Measurements from ENCODE around the gene DEFB131B.
A peak's percentile ranks its signal among the peaks of the same experiment; 100 is the strongest.
"Not testable (repeated sequence)": the region's sequence is repeated elsewhere in the genome, so short reads cannot be mapped to it uniquely, and the experiment has no call there.

DEFB131B gene, protein sequence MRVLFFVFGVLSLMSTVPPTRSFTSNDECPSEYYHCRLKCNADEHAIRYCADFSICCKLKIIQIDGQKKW

DNA sequence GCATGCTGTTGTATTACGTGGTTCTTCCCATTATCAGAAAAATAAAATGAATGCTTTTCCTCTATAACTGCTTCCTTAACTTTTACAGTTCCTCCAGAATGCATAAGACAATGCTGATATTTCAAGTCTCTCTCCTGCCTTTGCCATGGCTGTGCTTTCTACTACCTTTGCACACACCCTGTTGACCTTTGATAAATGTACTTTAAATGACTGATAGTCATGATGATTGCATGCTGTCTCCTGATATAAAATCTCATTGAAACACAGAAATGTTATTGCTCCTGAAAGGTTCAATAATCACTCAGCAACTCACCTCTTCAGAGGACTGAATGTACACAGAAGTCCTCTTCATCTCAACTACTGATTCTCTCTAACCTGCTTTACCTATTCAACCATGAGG is at the start of gene DEFB131B:
Gene DEFB131B, plus strand, starts transcription at position 395 of the 400 bp plus-strand sequence. Its CDS starts 0 bp downstream, at position 395.
- not testable (repeated sequence) for DNase-seq (ENCODE audit: low spot score)

DNA sequence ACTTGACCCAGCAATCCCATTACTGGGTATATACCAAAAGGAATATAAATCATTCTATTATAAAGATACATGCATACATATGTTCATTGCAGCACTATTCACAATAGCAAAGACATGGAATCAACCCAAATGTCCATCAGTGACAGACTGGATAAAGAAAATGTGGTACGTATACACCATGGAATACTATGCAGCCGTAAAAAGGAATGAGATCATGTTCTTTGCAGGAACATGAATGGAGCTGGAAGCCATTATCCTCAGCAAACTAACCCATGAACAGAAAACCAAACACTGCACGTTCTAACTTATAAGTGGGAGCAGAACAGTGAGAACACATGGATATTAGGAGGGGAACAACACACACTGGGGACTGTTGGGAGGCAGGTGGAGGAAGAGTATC is 49.0 kb upstream of the DEFB131B start:
- not testable (repeated sequence) for DNase-seq (ENCODE audit: low spot score)

DNA sequence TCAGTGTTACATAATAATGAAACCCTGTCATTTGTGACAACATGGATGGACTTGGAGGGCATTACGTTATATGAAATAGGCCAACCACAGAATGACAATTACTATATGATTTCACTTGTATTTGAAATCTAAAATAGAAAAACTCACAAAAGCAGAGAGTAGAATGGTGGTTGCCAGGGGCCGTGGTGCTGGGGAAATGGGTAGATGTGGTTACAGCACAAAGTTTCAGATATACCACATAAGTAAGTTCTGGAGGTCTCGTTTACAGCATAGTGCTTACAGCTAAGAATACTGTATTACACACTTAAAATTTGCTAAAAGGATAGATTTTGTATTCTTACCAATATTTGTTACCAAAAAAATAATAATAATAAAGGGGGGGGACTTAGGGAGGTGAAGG is 48.6 kb upstream of the DEFB131B start:
- not testable (repeated sequence) for DNase-seq (ENCODE audit: low spot score)

GRCh38 chr11:71832811-71833210 is 45.4 kb upstream of the DEFB131B start, which contains the start of gene DEFB108B:
TSS of gene DEFB108B (plus strand) at chr11:71833200. CDS start at chr11:71833200, 0 bp downstream.
- not testable (repeated sequence) for DNase-seq (ENCODE audit: low spot score)

GRCh38 chr11:71842720-71843119 is 35.5 kb upstream of the DEFB131B start:
- not testable (repeated sequence) for DNase-seq (ENCODE audit: low spot score)

- not testable (repeated sequence) for DNase-seq (ENCODE audit: low spot score)
Observed at GRCh38 chr11:71843355-71843754, 34.9 kb upstream of the DEFB131B start.

DNA sequence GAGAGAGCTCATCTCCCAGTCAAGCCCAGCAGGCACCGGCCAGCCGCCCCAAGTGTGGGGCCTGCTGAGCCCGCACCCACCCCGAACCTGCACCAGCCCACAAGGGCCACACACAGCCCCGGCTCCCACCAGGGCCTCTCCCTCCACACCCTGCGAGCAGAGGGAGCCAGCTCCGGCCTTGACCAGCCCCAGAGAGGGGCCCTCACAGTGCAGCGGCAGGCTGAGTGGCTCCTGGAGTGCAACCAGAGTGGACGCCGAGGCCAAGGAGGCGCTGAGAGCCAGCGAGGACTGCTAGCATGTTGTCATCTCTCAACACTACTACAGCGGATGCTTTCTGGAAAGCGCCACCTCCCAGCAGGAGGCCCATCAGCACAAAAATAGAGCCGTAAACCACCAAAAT is 34.4 kb upstream of the DEFB131B start:
- no peak for DNase-seq (ENCODE audit: low spot score)

GRCh38 chr11:71853895-71854294 is 24.4 kb upstream of the DEFB131B start:
- DNase-seq (ENCODE audit: low spot score) = not testable (repeated sequence)

DNA sequence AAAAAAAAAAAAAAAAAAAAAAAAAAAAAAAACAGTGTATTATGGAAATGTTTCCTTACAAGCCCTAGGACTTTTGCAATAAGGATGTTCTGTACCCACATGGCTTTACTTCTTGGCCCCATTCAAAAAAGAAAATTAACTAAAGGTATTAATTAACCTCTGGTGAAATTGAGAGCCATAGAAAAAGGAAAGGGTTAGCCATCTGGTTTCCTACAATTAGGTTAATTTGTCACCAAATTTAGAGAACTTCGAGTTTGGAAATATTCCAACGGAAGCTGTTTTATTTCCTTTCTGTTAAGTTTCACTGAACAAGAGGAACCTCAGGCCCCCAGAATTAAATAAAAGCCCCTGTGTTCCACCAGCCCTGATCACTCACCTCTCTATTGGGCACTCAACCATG is 22.4 kb upstream of the DEFB131B start:
- peak; percentile 6 for DNase-seq (ENCODE audit: low spot score)

GRCh38 chr11:71860835-71861234 is 17.4 kb upstream of the DEFB131B start:
- DNase-seq (ENCODE audit: low spot score) = not testable (repeated sequence)

DNA sequence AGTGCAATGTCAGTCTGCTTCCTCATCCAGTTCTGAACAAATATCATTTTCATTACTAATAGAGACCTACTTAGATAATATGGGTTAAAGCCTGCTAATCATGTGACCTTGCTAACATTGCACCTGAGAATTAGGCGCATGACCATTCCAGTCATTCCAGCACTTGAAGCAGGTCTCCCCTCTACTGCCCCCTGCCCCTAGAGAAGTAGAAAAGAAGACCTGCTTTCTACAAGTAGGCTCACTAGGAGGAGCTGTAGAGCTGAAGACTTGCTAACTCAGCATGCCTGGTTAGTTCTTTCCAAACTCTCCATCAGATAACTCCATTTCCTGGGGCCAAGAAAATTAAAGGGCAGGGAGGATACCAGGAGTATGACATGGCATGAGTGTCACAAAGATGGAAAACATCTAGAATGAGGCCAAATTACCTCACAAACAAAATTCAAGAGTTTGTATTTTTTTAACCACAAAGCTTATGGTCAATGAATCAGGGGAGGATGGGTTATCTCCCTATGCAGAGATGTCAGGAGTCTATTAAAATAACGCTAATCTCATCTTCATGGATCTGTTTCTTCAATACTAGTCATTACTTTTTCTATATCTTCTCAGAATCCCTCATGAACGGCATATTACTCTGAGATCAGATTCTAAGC is 14.2 kb upstream of the DEFB131B start:
- DNase-seq (ENCODE audit: low spot score) = peak; percentile 69

- not testable (repeated sequence) for DNase-seq (ENCODE audit: low spot score)
Observed at GRCh38 chr11:71867209-71867608, 11.0 kb upstream of the DEFB131B start.

GRCh38 chr11:71869931-71870330 is 8.3 kb upstream of the DEFB131B start:
- not testable (repeated sequence) for DNase-seq (ENCODE audit: low spot score)

- DNase-seq (ENCODE audit: low spot score) = not testable (repeated sequence)
Observed at GRCh38 chr11:71870661-71871060, 7.6 kb upstream of the DEFB131B start.

DNA sequence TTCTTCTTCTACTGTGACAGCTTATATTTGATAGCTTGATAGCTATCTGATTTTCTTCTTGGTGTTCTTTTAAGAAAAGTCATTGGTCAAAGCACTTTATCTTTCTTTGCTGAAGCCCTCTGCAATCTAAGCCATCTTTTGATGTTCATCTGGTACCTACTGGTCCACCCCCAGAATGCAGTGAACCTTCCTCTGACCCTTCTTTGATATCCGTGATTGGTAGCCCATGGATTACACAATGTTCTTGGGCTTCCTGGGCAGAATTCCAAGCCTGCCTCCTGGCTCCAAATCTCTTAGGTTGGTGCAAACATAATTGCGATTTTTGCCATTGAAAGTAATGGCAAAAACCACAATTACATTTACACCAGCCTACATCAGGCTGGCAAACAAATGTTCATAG is 2.0 kb upstream of the DEFB131B start:
- not testable (repeated sequence) for DNase-seq (ENCODE audit: low spot score)

GRCh38 chr11:71885806-71886205 is 7.6 kb downstream of the DEFB131B start:
- DNase-seq (ENCODE audit: low spot score) = not testable (repeated sequence)

GRCh38 chr11:71888335-71889010 is 10.2 kb downstream of the DEFB131B start:
- DNase-seq (ENCODE audit: low spot score) = peak; percentile 66

- DNase-seq (ENCODE audit: low spot score) = peak; percentile 74
Observed at GRCh38 chr11:71889181-71889872, 11.1 kb downstream of the DEFB131B start.

- no peak for DNase-seq (ENCODE audit: low spot score)
Observed at GRCh38 chr11:71895961-71896360, 17.7 kb downstream of the DEFB131B start.

- DNase-seq (ENCODE audit: low spot score) = not testable (repeated sequence)
Observed at GRCh38 chr11:71901137-71901536, 22.9 kb downstream of the DEFB131B start.

DNA sequence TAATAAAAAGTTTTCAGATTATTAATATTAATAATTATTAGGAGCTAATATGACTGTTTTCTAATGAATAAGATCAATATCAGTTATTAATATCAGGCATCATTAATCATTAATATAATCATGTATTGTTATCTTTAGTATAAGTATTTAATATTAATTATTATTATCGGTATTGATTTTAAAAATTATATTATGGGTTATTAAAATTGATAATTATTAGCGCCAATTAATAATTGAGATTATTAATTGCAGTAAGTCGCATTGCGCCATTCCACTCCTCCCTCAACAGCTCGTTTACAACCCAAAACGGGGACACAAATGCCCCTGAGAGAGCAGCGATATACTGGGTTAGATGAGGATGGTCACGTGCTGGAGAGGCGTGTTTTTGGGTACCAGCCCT is 30.0 kb downstream of the DEFB131B start:
- no peak for DNase-seq (ENCODE audit: low spot score)

- DNase-seq (ENCODE audit: low spot score) = not testable (repeated sequence)
Observed at GRCh38 chr11:71910775-71911174, 32.5 kb downstream of the DEFB131B start.

All from kidney tubule cell (primary cell).